GM12801 (cell line): Measurements from ENCODE around the gene COL8A2.

ENCODE experiments used
- CTCF ChIP-seq: IDR thresholded peaks from one replicate; pipeline ENCODE4 v1.5.1; 2011; ENCODE audit warnings: control low read depth; ENCODE audit not compliant: insufficient read length; ENCODE audit errors: extremely low read depth

The COL8A2 gene

GRCh38 chr1:36155408-36156328 is 30.6 kb upstream of the COL8A2 start, which contains the start of gene MAP7D1:
MAP7D1 (plus strand) TSS chr1:36156160; CDS start chr1:36156418, 258 bp downstream.
- TF ChIP-seq CTCF = no peak

GRCh38 chr1:36154765-36155407 is 29.9 kb upstream of the COL8A2 start:
- no peak for TF ChIP-seq CTCF

- no peak for TF ChIP-seq CTCF
Measured at GRCh38 chr1:36154335-36154734, 29.3 kb upstream of the COL8A2 start.

- no peak for TF ChIP-seq CTCF
Measured at GRCh38 chr1:36153476-36153875, 28.5 kb upstream of the COL8A2 start.

- no peak for TF ChIP-seq CTCF
Measured at GRCh38 chr1:36151845-36152203, 26.8 kb upstream of the COL8A2 start.

- TF ChIP-seq CTCF = no peak
Measured at GRCh38 chr1:36151134-36151844, 26.3 kb upstream of the COL8A2 start.
